Middle frontal gyrus (tissue), 1 donor: ENCODE results near the gene KLF9.
"Not testable (repeated sequence)": the region's sequence is repeated elsewhere in the genome, so short reads cannot be mapped to it uniquely, and the experiment has no call there.

Experiments
- DNase-seq: peaks from one replicate; pipeline ENCODE4 v3.0.0-alpha.2; 2015; ENCODE audit warnings: low spot score; ENCODE audit errors: extremely low spot score

KLF9 gene

GRCh38 chr9:70405808-70406433, 8.5 kb downstream of the KLF9 start:
- DNase-seq: no peak

DNA sequence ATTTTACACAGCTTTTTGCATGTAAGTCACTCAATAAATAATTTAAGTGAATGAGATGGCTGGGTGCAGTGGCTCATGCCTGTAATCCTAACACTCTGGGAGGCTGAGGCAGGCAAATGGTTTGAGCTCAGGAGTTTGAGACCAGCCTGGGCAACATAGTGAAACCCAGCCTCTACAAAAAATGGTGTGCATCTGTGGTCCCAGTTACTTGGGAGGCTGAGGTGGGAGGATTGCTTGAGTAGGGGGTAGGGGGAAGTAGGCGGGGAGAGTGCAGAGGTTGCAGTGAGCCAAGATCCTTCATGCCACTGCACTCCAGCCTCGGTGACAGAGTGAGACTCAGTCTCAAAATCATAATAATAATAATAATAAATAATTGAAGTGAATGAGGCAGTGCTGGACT, 10.2 kb downstream of the KLF9 start:
- no peak for DNase-seq

- no peak for DNase-seq
These were observed 10.8 kb downstream of the KLF9 start for GRCh38 chr9:70403618-70404025.

GRCh38 chr9:70403166-70403565, 11.3 kb downstream of the KLF9 start:
- no peak for DNase-seq

GRCh38 chr9:70402213-70402612, 12.2 kb downstream of the KLF9 start:
- no peak for DNase-seq

- DNase-seq: not testable (repeated sequence)
These were observed 13.2 kb downstream of the KLF9 start for GRCh38 chr9:70401241-70401640.

DNA sequence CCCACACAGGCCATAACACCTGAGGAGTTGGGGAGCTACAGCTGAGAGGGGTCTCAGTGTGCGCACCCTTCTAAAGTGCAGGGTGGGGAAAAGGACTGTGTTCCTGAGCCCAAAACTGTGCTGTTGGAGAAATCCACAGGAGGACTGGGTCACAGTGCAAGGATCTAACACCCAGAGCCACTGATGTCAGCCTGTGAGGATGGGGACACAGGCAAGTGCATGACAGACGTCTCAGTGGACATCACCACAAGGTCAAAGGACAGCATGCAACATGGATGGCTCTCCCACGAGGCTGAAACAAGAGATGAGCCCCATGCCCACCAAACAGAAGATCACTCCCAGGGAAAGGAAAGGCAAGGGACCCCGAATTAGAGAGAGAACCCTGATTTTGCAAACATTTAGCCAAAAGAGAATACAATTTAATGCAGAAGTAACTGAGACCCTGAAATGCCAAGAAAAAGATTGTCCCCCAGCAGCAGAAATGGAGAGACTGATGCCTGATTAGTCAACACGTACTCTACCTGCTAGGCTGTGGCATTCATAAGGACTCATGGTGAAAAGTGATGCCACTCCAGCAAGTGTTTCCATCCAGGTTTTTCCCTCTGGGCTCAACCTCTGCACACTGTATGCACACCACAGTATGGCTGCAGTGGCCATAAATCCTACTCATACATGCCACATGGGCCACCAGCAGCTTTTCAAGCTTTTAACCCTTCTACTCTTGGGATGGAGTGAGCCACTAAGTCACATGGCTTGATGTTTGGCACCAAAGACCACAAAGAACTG, 14.2 kb downstream of the KLF9 start:
- DNase-seq: no peak

DNA sequence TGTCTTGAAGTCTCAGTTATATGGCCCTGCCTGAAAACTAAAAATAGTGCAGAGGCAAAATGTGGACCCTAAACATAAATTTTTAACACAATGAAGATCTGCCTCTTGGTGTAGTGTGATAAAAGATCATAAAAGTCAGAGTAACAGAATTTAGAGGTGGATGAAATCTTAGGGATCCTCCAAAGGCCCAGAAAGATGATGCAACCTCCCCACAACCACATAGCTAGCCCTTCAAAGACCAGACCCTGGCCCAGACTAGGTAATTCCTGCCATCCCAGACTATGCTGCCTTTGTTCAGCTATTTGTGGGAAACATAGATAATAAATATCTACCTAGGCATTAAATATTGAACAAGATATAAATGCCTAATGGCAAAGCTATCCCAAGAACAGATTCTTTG, 15.3 kb downstream of the KLF9 start:
- no peak for DNase-seq

- DNase-seq: no peak
These were observed 16.3 kb downstream of the KLF9 start for GRCh38 chr9:70398145-70398556.

DNA sequence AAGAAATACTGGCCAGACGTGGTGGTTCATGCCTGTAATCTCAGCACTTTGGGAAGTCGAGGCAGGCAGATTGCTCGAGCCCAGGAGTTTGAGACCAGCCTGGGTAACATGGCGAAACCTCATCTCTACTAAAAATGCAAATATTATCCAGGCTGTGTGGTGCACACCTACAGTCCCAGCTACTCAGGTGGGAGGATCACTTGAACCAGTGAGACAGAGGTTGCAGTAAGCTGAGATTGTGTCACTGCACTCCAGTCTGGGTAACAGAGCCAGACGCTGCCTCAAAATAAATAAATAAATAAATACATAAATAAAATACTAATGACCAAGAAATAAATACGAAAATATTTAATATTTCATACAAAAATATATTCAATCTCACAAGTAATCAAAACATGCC, 18.8 kb downstream of the KLF9 start:
- DNase-seq: no peak

DNA sequence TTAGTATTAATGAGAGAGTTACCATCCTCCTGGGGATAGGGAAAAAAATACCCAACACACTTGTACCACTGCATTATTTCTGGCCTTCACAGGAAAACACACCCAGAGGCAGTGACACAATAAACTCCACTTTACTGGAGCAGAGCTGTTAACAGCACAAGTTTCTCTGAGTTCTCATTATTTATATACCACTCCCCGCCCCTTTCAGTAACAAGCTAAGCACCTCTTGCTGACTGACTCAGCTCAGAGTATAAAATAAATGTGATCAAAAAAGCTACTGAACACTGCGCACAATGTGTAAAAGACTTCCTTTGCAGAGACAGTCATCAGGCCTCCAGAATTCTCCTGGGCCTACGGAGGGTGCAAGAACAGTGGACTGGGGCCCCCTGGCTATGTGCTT, 21.6 kb downstream of the KLF9 start:
- DNase-seq: no peak

GRCh38 chr9:70392189-70392588, 22.3 kb downstream of the KLF9 start:
- no peak for DNase-seq

DNA sequence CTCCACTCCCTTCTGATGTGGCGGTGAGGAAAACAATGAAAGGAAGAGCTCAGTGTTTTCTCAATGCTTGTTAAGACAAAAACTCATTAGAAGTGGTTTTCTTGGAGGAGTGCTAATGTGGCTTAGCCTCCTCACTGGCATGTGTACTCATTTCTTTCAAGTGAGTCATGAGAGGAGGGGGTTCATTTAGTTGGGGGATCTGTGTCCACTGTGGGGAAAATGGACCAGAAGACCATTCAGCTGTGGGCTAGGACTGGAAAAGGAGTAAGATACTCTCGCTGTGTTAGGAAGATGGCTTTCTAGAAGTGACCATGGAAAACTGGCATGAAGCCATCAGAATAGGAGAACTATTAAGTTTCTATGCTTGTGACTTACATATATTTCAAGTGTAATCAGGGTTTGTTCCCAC, 23.5 kb downstream of the KLF9 start:
- DNase-seq: no peak

DNA sequence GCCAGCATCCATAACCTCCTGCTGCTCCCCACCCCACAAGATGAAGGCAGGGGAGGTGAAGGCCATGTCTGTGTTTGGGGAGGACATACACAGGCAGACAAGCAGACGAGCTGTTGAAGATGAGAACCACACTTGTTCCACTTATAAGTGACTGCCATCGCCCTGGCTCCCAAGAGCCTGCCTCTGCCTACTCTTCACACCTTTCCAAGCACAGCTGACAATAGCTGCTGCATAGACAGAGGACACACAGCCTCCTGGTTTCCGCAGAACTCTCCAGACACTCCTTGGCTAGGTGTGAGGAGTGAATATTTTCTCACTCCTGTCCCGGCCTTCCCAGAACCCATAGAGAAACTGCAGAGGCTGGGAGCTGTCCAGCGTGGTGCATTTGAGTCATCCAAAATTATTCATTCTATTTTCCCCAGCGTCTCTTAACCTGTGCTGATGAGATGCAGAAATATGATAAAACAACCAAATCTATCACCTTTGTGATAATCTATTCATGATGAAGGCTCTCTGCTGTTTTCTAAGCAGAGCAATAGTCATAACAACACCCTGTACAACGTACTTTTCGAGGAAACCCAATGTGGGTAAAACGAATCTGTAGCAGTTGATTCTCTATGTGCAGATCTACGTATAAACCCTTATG, 24.7 kb downstream of the KLF9 start:
- DNase-seq: no peak

DNA sequence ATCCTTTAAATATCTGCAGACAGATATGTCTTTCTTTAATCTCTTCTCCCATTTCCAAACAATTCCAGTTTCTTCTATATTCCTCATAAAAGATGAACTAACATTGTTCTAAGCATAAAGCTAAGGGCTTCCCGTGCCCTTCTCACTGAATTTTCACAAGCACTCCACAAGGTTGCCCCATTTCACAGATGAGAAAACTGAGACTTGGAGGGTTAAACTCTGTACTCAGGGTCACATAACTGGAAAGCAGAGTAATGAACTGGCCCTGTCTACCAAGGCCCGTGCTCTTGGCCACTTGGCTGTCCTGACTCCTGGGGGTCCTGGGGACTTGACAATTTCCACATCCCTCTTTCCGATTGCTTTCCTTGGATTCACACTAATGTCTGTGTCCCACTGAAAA, 25.3 kb downstream of the KLF9 start:
- no peak for DNase-seq

- no peak for DNase-seq
These were observed 26.8 kb downstream of the KLF9 start for GRCh38 chr9:70387663-70388062.

DNA sequence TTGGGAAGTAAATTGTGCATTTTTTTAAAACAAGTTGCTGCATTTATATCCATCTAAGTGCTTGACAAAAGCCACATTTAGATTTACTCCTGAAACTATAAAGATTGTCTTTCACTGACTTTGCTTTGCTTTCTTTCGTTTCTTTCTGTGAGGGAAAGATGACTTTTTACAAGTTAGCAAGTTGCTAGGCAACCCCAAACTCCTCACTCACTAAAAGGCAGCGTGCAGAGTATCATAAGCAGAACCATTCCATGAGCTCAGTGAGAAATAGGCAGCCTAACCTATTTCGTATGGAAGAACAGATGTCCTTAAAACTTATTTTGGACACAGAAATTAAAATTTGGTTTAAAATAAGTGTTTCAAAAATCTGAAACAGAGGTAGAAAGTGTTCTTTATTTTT, 29.0 kb downstream of the KLF9 start:
- no peak for DNase-seq

DNA sequence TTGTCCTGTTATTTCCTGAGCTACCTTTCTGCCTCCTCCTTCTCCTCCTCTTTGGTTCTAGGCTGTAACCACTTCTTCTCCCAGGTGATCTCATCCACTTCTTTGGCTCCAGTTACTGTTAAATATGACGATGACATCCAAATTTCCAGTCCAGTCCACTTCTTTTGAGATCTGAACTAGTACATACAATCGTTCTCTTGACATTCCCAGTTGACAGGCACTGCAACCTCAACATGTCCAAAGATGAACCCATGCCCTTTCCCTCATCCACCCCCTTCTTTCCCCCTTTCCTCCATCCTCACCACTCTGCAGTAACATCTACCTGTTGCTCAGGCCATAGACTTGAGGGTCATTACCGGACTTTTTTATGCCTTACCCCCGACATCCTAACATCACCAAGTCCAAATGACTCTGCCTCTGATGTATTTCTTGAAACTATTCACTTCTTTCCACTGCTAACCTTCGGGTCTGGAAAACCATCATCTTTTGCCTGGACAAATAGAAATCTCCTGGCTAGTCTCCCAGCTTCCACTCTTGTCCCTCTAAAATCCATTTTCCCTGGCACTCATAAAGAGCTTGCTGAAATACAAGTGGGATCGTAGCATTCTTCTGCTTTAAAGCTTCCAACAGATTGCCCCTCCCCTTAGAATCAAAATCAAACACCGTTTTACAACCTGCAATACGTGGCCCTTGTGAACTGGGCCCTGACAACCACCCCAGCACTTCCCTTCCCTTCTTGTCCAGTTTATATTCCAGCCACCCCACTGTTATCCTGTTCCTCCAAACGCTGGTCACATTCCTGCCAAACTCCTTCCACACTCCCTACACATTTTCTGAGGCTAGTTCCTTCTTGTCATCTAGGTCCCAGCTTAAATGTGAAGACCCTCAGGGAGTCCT, 31.5 kb downstream of the KLF9 start:
- DNase-seq: no peak

GRCh38 chr9:70382046-70382708, 32.3 kb downstream of the KLF9 start:
- DNase-seq: no peak

GRCh38 chr9:70374962-70375618, 39.4 kb downstream of the KLF9 start:
- no peak for DNase-seq
